GM19397 (cell line): Measurements from ENCODE around the gene CPLX1.

Experiments used
- ATAC-seq: cut with Tn5 transposase; IDR thresholded peaks from one replicate; pipeline ENCODE4 v1.9.1; 2021; ENCODE audit warnings: mild to moderate bottlenecking, moderate library complexity; ENCODE audit not compliant: unreplicated experiment

CPLX1 gene

GRCh38 chr4:833731-834367, 7.9 kb upstream of the CPLX1 start:
- ATAC-seq, result no peak

- ATAC-seq, result no peak
Measured at GRCh38 chr4:833156-833555, 7.2 kb upstream of the CPLX1 start.

- ATAC-seq, result no peak
Measured at GRCh38 chr4:832536-832935, 6.6 kb upstream of the CPLX1 start.

- ATAC-seq, result no peak
Measured at GRCh38 chr4:832108-832507, 6.2 kb upstream of the CPLX1 start.

- ATAC-seq, result no peak
Measured at GRCh38 chr4:831483-831805, 5.5 kb upstream of the CPLX1 start.

GRCh38 chr4:830601-831482, 4.9 kb upstream of the CPLX1 start:
- no peak for ATAC-seq

- ATAC-seq, result no peak
Measured at GRCh38 chr4:829761-830600, 4.1 kb upstream of the CPLX1 start.

- no peak for ATAC-seq
Measured at GRCh38 chr4:829291-829690, 3.4 kb upstream of the CPLX1 start.

- ATAC-seq, result no peak
Measured at GRCh38 chr4:828641-829271, 2.8 kb upstream of the CPLX1 start.

GRCh38 chr4:827209-828081, 1.5 kb upstream of the CPLX1 start:
- no peak for ATAC-seq

GRCh38 chr4:826508-827208, 729 bp upstream of the CPLX1 start:
- no peak for ATAC-seq

GRCh38 chr4:825063-825970, 612 bp downstream of the CPLX1 start:
- no peak for ATAC-seq

GRCh38 chr4:824461-825062, 1.4 kb downstream of the CPLX1 start:
- no peak for ATAC-seq

GRCh38 chr4:823761-824460, 2.0 kb downstream of the CPLX1 start:
- ATAC-seq, result no peak

- no peak for ATAC-seq
Measured at GRCh38 chr4:823176-823760, 2.7 kb downstream of the CPLX1 start.

GRCh38 chr4:822361-823175, 3.4 kb downstream of the CPLX1 start:
- ATAC-seq, result no peak
